Natural killer cell treated with Interleukin-12 subunit alpha and Interleukin-12 subunit beta and Interleukin-15 and Interleukin-18, amount 100 ng/mL, for 72 hours (primary cell): ENCODE measurements around the gene SP2. TPM values are rescaled to one million over a fixed set of nuclear protein-coding genes. Genes with fewer than 3 reads are reported as not detected.
A peak's percentile ranks its signal among the peaks of the same experiment; 100 is the strongest.

ENCODE experiments used
- ATAC-seq, 2 donors: fragments of 150-1000 bp; cut with Tn5 transposase in 1 of 2; sonication (Bioruptor Pico), chemical (Tn5 transposase) in 1 of 2; 2 replicates each; pipeline ENCODE4 v1.10.0; 2021
- DNase-seq: peaks from one replicate; pipeline ENCODE4 v3.0.0; 2022; ENCODE audit warnings: low spot score
- H3K27ac Mint-ChIP-seq, 2 donors: 1 replicate in 1 of 2; 2 replicates in 1 of 2; pipeline ENCODE4 v1.8.0; 2022; ENCODE audit warnings: mixed read lengths in 2 of 2, mild to moderate bottlenecking in 1 of 2, moderate library complexity in 1 of 2
- H3K27me3 Mint-ChIP-seq, 2 donors: 1 replicate in 1 of 2; 2 replicates in 1 of 2; pipeline ENCODE4 v1.8.0; 2022; ENCODE audit warnings: mixed read lengths in 2 of 2
- H3K36me3 Mint-ChIP-seq: one replicate; pipeline ENCODE4 v1.8.0; 2022; ENCODE audit warnings: mixed read lengths
- H3K4me1 Mint-ChIP-seq, 2 donors: 1 replicate in 1 of 2; 2 replicates in 1 of 2; pipeline ENCODE4 v1.8.0; 2022; ENCODE audit warnings: low read depth in 2 of 2, mixed read lengths in 2 of 2, mild to moderate bottlenecking in 1 of 2
- H3K4me3 Mint-ChIP-seq: one replicate; pipeline ENCODE4 v1.8.0; 2022; ENCODE audit warnings: mixed read lengths
- H3K9me3 Mint-ChIP-seq: 2 replicates; pipeline ENCODE4 v1.8.0; 2022; ENCODE audit warnings: mixed read lengths
- total RNA-seq, 2 donors: library from RNA; stranded (reverse); gene quantifications; one replicate each; pipeline ENCODE4 v1.2.3, GENCODE V29; 2022

Gene SP2
- total RNA-seq, 2 donors from 2014 or later, result 22.0 to 25.8 TPM

GRCh38 chr17:47857551-47858455 is 38.2 kb upstream of the SP2 start:
- H3K36me3 Mint-ChIP-seq, result no peaks in the 10 kb centered on the region
- no peak overlapping the region for H3K4me3 Mint-ChIP-seq
- H3K27ac Mint-ChIP-seq, result no peak overlapping the region
- no peaks in the 10 kb centered on the region for H3K9me3 Mint-ChIP-seq
- ATAC-seq (peak in 1 of 2 donors; percentile 11), DNase-seq (no peak)
- peaks cover 0 to 14% of the 10 kb centered on the region in 2 donors for H3K4me1 Mint-ChIP-seq
- H3K27me3 Mint-ChIP-seq, result peaks cover 52 to 61% of the 10 kb centered on the region in 2 donors

GRCh38 chr17:47860386-47860785 is 35.6 kb upstream of the SP2 start:
- Mint-ChIP-seq H3K36me3 (no peaks in the 10 kb centered on the region), H3K27ac (no peak overlapping the region), H3K4me1 (peaks cover 0 to 3% of the 10 kb centered on the region in 2 donors), H3K4me3 (no peak overlapping the region), H3K9me3 (no peaks in the 10 kb centered on the region), H3K27me3 (peaks cover 32 to 35% of the 10 kb centered on the region in 2 donors)
- ATAC-seq, result no peak
- DNase-seq, result no peak

- H3K4me1 Mint-ChIP-seq, result no peaks in the 10 kb centered on the region
- DNase-seq, result no peak
- H3K9me3 Mint-ChIP-seq, result no peaks in the 10 kb centered on the region
- no peak overlapping the region for H3K4me3 Mint-ChIP-seq
- no peaks in the 10 kb centered on the region for H3K36me3 Mint-ChIP-seq
- H3K27ac Mint-ChIP-seq, result no peak overlapping the region
- ATAC-seq, result no peak
- peaks cover 29% of the 10 kb centered on the region in 2 donors for H3K27me3 Mint-ChIP-seq
Observed at GRCh38 chr17:47862621-47863440, 33.2 kb upstream of the SP2 start.

- DNase-seq (no peak), ATAC-seq (no peak)
- peaks cover 13 to 20% of the 10 kb centered on the region in 2 donors for H3K27me3 Mint-ChIP-seq
- peaks cover 0 to under 1% of the 10 kb centered on the region in 2 donors for H3K4me1 Mint-ChIP-seq
- no peaks in the 10 kb centered on the region for H3K9me3 Mint-ChIP-seq
- H3K4me3 Mint-ChIP-seq, result no peak overlapping the region
- H3K36me3 Mint-ChIP-seq, result no peaks in the 10 kb centered on the region
- H3K27ac Mint-ChIP-seq, result peak overlapping the region in 1 of 2 donors; percentile 4
Observed at GRCh38 chr17:47864791-47865216, 31.2 kb upstream of the SP2 start.

GRCh38 chr17:47866941-47867340 is 29.1 kb upstream of the SP2 start:
- Mint-ChIP-seq H3K4me1 (peaks cover 0 to 10% of the 10 kb centered on the region in 2 donors), H3K9me3 (no peaks in the 10 kb centered on the region), H3K27me3 (peaks cover 21 to 26% of the 10 kb centered on the region in 2 donors), H3K27ac (no peak overlapping the region), H3K36me3 (no peaks in the 10 kb centered on the region), H3K4me3 (no peak overlapping the region)
- DNase-seq, result no peak
- ATAC-seq, result no peak

GRCh38 chr17:47867813-47868533 is 28.1 kb upstream of the SP2 start:
- H3K27me3 Mint-ChIP-seq, result peaks cover 24 to 28% of the 10 kb centered on the region in 2 donors
- H3K9me3 Mint-ChIP-seq, result no peaks in the 10 kb centered on the region
- DNase-seq (no peak), ATAC-seq (no peak)
- peaks cover 0 to 11% of the 10 kb centered on the region in 2 donors for H3K4me1 Mint-ChIP-seq
- no peak overlapping the region for H3K27ac Mint-ChIP-seq
- H3K4me3 Mint-ChIP-seq, result no peak overlapping the region
- no peaks in the 10 kb centered on the region for H3K36me3 Mint-ChIP-seq

GRCh38 chr17:47869114-47869513 is 26.9 kb upstream of the SP2 start:
- no peaks in the 10 kb centered on the region for H3K9me3 Mint-ChIP-seq
- no peak overlapping the region for H3K4me3 Mint-ChIP-seq

GRCh38 chr17:47870056-47870455 is 26.0 kb upstream of the SP2 start:
- Mint-ChIP-seq H3K36me3 (no peaks in the 10 kb centered on the region), H3K27me3 (peaks cover 34 to 39% of the 10 kb centered on the region in 2 donors), H3K9me3 (no peaks in the 10 kb centered on the region)

More at GRCh38 chr17:47869114-47869513, 26.9 kb upstream of the SP2 start:
- Mint-ChIP-seq H3K27ac (no peak overlapping the region), H3K27me3 (peaks cover 31 to 34% of the 10 kb centered on the region in 2 donors), H3K4me1 (peaks cover 0 to 17% of the 10 kb centered on the region in 2 donors), H3K36me3 (no peaks in the 10 kb centered on the region)
- no peak for ATAC-seq
- no peak for DNase-seq

GRCh38 chr17:47871048-47871447 is 25.0 kb upstream of the SP2 start:
- H3K4me1 Mint-ChIP-seq, result peaks cover 0 to 21% of the 10 kb centered on the region in 2 donors
- H3K4me3 Mint-ChIP-seq, result no peak overlapping the region
- no peaks in the 10 kb centered on the region for H3K36me3 Mint-ChIP-seq
- peak overlapping the region in 1 of 2 donors; percentile 80 for H3K27ac Mint-ChIP-seq
- ATAC-seq (no peak), DNase-seq (no peak)
- no peaks in the 10 kb centered on the region for H3K9me3 Mint-ChIP-seq
- peaks cover 32 to 45% of the 10 kb centered on the region in 2 donors for H3K27me3 Mint-ChIP-seq

More at GRCh38 chr17:47870056-47870455, 26.0 kb upstream of the SP2 start:
- Mint-ChIP-seq H3K27ac (peak overlapping the region in 1 of 2 donors; percentile 18), H3K4me1 (peaks cover 0 to 21% of the 10 kb centered on the region in 2 donors), H3K4me3 (no peak overlapping the region)
- DNase-seq (no peak), ATAC-seq (no peak)

- no peak overlapping the region for H3K4me3 Mint-ChIP-seq
- no peaks in the 10 kb centered on the region for H3K36me3 Mint-ChIP-seq
- DNase-seq (peak; percentile 81), ATAC-seq (peak; percentile 62 to 86)
- H3K27me3 Mint-ChIP-seq, result peaks cover 28 to 43% of the 10 kb centered on the region in 2 donors
- H3K27ac Mint-ChIP-seq, result peak overlapping the region in 1 of 2 donors; percentile 80
- H3K4me1 Mint-ChIP-seq, result peaks cover 0 to 21% of the 10 kb centered on the region in 2 donors
- no peaks in the 10 kb centered on the region for H3K9me3 Mint-ChIP-seq
Observed at GRCh38 chr17:47872019-47872650, 23.9 kb upstream of the SP2 start.

GRCh38 chr17:47872651-47873161 is 23.3 kb upstream of the SP2 start:
- ATAC-seq (peak in 1 of 2 donors; percentile 40), DNase-seq (no peak)
- Mint-ChIP-seq H3K4me1 (peaks cover 0 to 21% of the 10 kb centered on the region in 2 donors), H3K9me3 (no peaks in the 10 kb centered on the region), H3K36me3 (no peaks in the 10 kb centered on the region), H3K27me3 (peaks cover 28 to 43% of the 10 kb centered on the region in 2 donors), H3K27ac (peak overlapping the region in 1 of 2 donors; percentile 80), H3K4me3 (no peak overlapping the region)

GRCh38 chr17:47873200-47874090 is 22.6 kb upstream of the SP2 start:
- no peak for ATAC-seq
- DNase-seq, result no peak
- Mint-ChIP-seq H3K4me3 (no peak overlapping the region), H3K4me1 (peaks cover 0 to 24% of the 10 kb centered on the region in 2 donors), H3K27ac (peak overlapping the region in 1 of 2 donors; percentile 80), H3K9me3 (no peaks in the 10 kb centered on the region), H3K27me3 (peaks cover 32 to 43% of the 10 kb centered on the region in 2 donors), H3K36me3 (no peaks in the 10 kb centered on the region)
